KOPT-K1 (cell line): ENCODE measurements around the gene RPS6KA2.

ENCODE experiments used
- H3K27ac ChIP-seq: fragments of 200-600 bp; sonication (generic); 2 replicates; pipeline ENCODE4 v1.5.1; 2016; ENCODE audit warnings: antibody characterized with exemption, mild to moderate bottlenecking, low read depth, low read length; ENCODE audit not compliant: poor library complexity, severe bottlenecking
- H3K36me3 ChIP-seq: fragments of 200-600 bp; sonication (generic); 2 replicates; pipeline ENCODE4 v1.5.1; 2017; ENCODE audit warnings: antibody characterized with exemption, mild to moderate bottlenecking, low read length, moderate library complexity; ENCODE audit not compliant: insufficient read depth
- H3K9me3 ChIP-seq: fragments of 200-600 bp; sonication (generic); 2 replicates; pipeline ENCODE4 v1.5.1; 2017; ENCODE audit warnings: antibody characterized with exemption, low read length, mild to moderate bottlenecking; ENCODE audit not compliant: insufficient read depth, poor library complexity, severe bottlenecking

Gene RPS6KA2

GRCh38 chr6:166627033-166627874, at the start of gene RPS6KA2:
TSS of gene RPS6KA2 (minus strand) at chr6:166627251. CDS start at chr6:166627019, 232 bp downstream.
- Histone ChIP-seq H3K9me3 (no peaks in the 10 kb centered on the region), H3K36me3 (no peaks in the 10 kb centered on the region), H3K27ac (peak within 1 kb of the TSS; percentile 20)

- Histone ChIP-seq H3K36me3 (no peaks in the 10 kb centered on the region), H3K27ac (no peak overlapping the region), H3K9me3 (peaks cover 9% of the 10 kb centered on the region)
Measured at GRCh38 chr6:166676270-166676860, 49.3 kb upstream of the RPS6KA2 start.

GRCh38 chr6:166675736-166676135, 48.7 kb upstream of the RPS6KA2 start:
- no peaks in the 10 kb centered on the region for H3K36me3 ChIP-seq
- no peak overlapping the region for H3K27ac ChIP-seq
- peaks cover 9% of the 10 kb centered on the region for H3K9me3 ChIP-seq

- H3K36me3 ChIP-seq = no peaks in the 10 kb centered on the region
- peaks cover 6% of the 10 kb centered on the region for H3K9me3 ChIP-seq
- no peak overlapping the region for H3K27ac ChIP-seq
Measured at GRCh38 chr6:166673309-166673708, 46.3 kb upstream of the RPS6KA2 start.

GRCh38 chr6:166672624-166673206, 45.7 kb upstream of the RPS6KA2 start:
- H3K27ac ChIP-seq = no peak overlapping the region
- no peaks in the 10 kb centered on the region for H3K36me3 ChIP-seq
- peaks cover 6% of the 10 kb centered on the region for H3K9me3 ChIP-seq

- Histone ChIP-seq H3K27ac (no peak overlapping the region), H3K36me3 (no peaks in the 10 kb centered on the region), H3K9me3 (peaks cover 6% of the 10 kb centered on the region)
Measured at GRCh38 chr6:166672146-166672545, 45.1 kb upstream of the RPS6KA2 start.

GRCh38 chr6:166671434-166672081, 44.5 kb upstream of the RPS6KA2 start:
- peaks cover 6% of the 10 kb centered on the region for H3K9me3 ChIP-seq
- no peak overlapping the region for H3K27ac ChIP-seq
- no peaks in the 10 kb centered on the region for H3K36me3 ChIP-seq

- no peaks in the 10 kb centered on the region for H3K36me3 ChIP-seq
- no peak overlapping the region for H3K27ac ChIP-seq
Measured at GRCh38 chr6:166670894-166671293, 43.8 kb upstream of the RPS6KA2 start.

GRCh38 chr6:166670013-166670412, 43.0 kb upstream of the RPS6KA2 start:
- no peaks in the 10 kb centered on the region for H3K36me3 ChIP-seq
- H3K27ac ChIP-seq = no peak overlapping the region
- peaks cover 6% of the 10 kb centered on the region for H3K9me3 ChIP-seq

More at GRCh38 chr6:166670894-166671293, 43.8 kb upstream of the RPS6KA2 start:
- peaks cover 6% of the 10 kb centered on the region for H3K9me3 ChIP-seq

GRCh38 chr6:166667796-166668610, 41.0 kb upstream of the RPS6KA2 start:
- H3K27ac ChIP-seq = no peak overlapping the region
- H3K36me3 ChIP-seq = no peaks in the 10 kb centered on the region
- peaks cover 6% of the 10 kb centered on the region for H3K9me3 ChIP-seq

- H3K27ac ChIP-seq = no peak overlapping the region
- H3K36me3 ChIP-seq = no peaks in the 10 kb centered on the region
- H3K9me3 ChIP-seq = no peaks in the 10 kb centered on the region
Measured at GRCh38 chr6:166664135-166664534, 37.1 kb upstream of the RPS6KA2 start.

- Histone ChIP-seq H3K36me3 (no peaks in the 10 kb centered on the region), H3K27ac (no peak overlapping the region), H3K9me3 (no peaks in the 10 kb centered on the region)
Measured at GRCh38 chr6:166663568-166663967, 36.5 kb upstream of the RPS6KA2 start.

GRCh38 chr6:166662690-166663089, 35.6 kb upstream of the RPS6KA2 start:
- H3K36me3 ChIP-seq = no peaks in the 10 kb centered on the region
- no peak overlapping the region for H3K27ac ChIP-seq
- H3K9me3 ChIP-seq = no peaks in the 10 kb centered on the region

- Histone ChIP-seq H3K36me3 (no peaks in the 10 kb centered on the region), H3K27ac (no peak overlapping the region), H3K9me3 (no peaks in the 10 kb centered on the region)
Measured at GRCh38 chr6:166661327-166662085, 34.5 kb upstream of the RPS6KA2 start.
